HT-29 (cell line): ENCODE data around the gene C1orf174. TPM values are rescaled to one million over a fixed set of nuclear protein-coding genes. Genes with fewer than 3 reads are reported as not detected.
A peak's percentile ranks its signal among the peaks of the same experiment; 100 is the strongest.

Source experiments
- DNase-seq: peaks from one replicate; pipeline ENCODE4 v3.0.0-alpha.2; 2015; ENCODE audit warnings: low spot score
- total RNA-seq: library from RNA; depleted of rRNA; stranded (reverse); fragments of >200 nt; shearing (Covaris generic); gene quantifications from 2 replicates; pipeline ENCODE4 v1.2.3, GENCODE V29; 2014

Gene C1orf174
- total RNA-seq, 1 experiment from 2014 or later = 30.8 TPM

- DNase-seq = no peak
Observed at GRCh38 chr1:3871451-3871805, 28.6 kb downstream of the C1orf174 start.

GRCh38 chr1:3869751-3870301 is 30.2 kb downstream of the C1orf174 start:
- peak; percentile 64 for DNase-seq

- no peak for DNase-seq
Observed at GRCh38 chr1:3868464-3869006, 31.5 kb downstream of the C1orf174 start.

GRCh38 chr1:3865606-3866160 is 34.4 kb downstream of the C1orf174 start:
- DNase-seq = no peak

- DNase-seq = no peak
Observed at GRCh38 chr1:3864884-3865283, 35.2 kb downstream of the C1orf174 start.

GRCh38 chr1:3863231-3863935 is 36.7 kb downstream of the C1orf174 start:
- no peak for DNase-seq

GRCh38 chr1:3858231-3858981 is 41.7 kb downstream of the C1orf174 start:
- peak; percentile 55 for DNase-seq

- DNase-seq = peak; percentile 13
Observed at GRCh38 chr1:3857791-3858129, 42.3 kb downstream of the C1orf174 start.

GRCh38 chr1:3856923-3857790 is 42.9 kb downstream of the C1orf174 start, which contains the start of the genes CEP104 and DFFB:
CEP104 (minus strand) TSS chr1:3857211; CDS start chr1:3852407, 4,804 bp downstream.
DFFB (plus strand) TSS chr1:3857476; CDS start chr1:3857604, 128 bp downstream.
- peak; percentile 99 for DNase-seq

GRCh38 chr1:3852711-3853485 is 47.2 kb downstream of the C1orf174 start:
- no peak for DNase-seq

- DNase-seq = no peak
Observed at GRCh38 chr1:3852091-3852490, 48.0 kb downstream of the C1orf174 start.

GRCh38 chr1:3851292-3851691 is 48.8 kb downstream of the C1orf174 start:
- no peak for DNase-seq

- no peak for DNase-seq
Observed at GRCh38 chr1:3850857-3851256, 49.2 kb downstream of the C1orf174 start.

- no peak for DNase-seq
Observed at GRCh38 chr1:3847081-3847480, 53.0 kb downstream of the C1orf174 start.

GRCh38 chr1:3846541-3846940 is 53.5 kb downstream of the C1orf174 start:
- no peak for DNase-seq

GRCh38 chr1:3842912-3843311 is 57.2 kb downstream of the C1orf174 start:
- no peak for DNase-seq

GRCh38 chr1:3841491-3841890 is 58.6 kb downstream of the C1orf174 start:
- no peak for DNase-seq
